SIG-M5 treated with dmso at 0.1 percent for 504 hours (cell line): ENCODE results near the gene HHIP.

Experiments
- DNase-seq: peaks from one replicate; lab custom pipeline; 2025; ENCODE audit not compliant: unreplicated experiment; lab: John Stamatoyannopoulos, UW

The HHIP gene

DNA sequence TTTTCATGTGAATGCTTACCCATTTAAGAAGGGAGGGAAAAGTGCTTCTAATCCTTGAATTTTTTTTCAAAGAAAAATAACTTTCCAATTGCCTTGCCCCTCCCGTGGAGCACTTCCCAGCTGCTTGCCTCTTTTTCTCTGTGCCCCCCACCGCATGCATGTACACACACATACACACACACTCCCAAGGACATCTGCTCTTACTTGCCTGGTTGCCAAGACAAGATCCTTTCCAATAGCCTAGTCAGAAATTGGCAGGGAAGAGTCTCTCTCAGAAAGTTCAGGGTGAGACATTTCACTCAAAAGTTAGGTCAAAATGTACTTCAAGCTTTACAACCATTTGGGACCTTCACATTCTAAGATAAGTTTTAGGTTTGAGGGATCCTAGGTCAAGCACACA, 10.9 kb downstream of the HHIP start:
- no peak for DNase-seq

DNA sequence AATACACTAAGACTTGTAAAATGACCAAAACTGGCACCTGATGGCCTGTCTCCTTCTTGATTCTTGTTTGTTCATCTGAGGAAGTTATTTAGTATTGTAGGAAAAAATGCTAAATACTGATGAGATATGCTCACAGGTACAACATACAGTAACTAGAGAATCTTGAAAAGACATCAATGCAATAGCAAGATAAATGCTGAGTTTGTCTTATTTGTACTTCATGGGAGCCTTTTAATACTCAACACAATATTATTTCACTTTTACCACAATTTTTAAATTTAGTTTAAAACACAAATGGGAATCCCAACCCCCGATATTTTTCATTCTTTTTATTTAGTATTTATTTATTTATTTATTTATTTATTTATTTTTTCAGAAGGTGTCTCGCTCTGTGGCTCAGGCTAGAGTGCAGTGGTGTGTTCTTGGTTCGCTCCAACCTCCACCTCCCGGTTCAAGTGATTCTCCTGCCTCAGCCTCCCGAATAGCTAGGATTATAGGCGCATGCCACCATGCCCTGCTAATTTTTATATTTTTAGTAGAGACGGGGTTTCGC, 12.1 kb downstream of the HHIP start:
- no peak for DNase-seq

DNA sequence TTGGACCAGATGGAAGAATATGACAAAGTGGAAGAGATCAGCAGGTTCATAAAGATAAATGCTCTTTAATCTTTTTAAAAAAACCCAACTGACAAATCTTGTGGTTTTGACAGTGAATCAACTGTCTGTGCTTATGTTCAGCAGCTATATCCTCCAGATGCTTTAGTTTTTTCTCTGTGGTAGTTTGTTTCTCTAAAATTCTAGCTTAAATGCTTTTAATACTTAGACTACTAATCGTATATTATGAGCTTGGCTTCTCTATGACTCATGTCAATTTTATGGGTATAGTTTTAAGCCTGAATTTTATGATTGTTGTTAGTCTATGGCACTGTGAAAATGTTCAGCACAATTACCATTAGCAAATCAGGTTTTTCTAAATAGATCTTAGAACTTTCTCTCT, 12.9 kb downstream of the HHIP start:
- no peak for DNase-seq

DNA sequence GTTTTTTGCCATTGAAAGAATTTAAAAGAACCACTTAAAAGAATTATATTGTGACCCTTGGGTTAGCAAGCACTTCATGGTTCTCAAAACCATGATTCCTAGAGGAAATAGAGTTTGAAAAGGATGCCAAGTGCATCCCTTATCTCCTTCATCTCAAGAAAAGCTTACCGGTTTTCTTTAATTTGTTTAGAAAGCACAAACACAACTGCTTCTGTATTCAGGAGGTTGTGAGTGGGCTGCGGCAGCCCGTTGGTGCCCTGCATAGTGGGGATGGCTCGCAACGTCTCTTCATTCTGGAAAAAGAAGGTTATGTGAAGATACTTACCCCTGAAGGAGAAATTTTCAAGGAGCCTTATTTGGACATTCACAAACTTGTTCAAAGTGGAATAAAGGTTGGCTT, 13.5 kb downstream of the HHIP start:
- DNase-seq = no peak

DNA sequence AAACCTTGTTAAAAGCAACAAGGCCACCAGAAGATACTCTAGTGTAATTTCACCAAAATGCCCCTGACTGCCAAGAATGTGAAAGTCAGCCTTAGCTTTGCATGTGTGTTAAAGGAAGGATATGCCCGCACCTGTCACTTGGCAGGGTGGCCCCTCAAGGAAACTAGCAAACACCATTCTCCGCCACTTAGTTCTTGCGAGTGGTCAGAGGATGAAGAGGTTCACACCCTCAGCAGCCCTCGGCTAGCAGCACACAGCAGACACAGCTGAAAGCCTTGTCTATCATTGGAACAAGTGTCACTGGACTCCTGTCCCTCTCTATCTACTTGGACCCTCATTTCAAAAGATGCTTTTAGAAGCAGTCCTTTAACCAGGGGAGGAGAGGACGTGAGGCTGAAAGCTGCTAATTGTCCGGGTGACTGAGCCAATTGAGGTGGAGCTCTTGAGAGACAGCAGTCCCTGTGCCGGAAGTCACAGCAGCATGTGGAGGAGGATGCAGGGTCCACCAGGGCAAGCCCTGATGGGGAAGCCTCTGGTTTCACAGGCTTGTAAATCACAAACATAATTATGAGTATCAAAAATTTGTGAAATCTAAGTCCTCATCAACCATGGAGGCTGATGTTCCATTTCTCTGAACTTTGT, 18.0 kb downstream of the HHIP start:
- DNase-seq = no peak

DNA sequence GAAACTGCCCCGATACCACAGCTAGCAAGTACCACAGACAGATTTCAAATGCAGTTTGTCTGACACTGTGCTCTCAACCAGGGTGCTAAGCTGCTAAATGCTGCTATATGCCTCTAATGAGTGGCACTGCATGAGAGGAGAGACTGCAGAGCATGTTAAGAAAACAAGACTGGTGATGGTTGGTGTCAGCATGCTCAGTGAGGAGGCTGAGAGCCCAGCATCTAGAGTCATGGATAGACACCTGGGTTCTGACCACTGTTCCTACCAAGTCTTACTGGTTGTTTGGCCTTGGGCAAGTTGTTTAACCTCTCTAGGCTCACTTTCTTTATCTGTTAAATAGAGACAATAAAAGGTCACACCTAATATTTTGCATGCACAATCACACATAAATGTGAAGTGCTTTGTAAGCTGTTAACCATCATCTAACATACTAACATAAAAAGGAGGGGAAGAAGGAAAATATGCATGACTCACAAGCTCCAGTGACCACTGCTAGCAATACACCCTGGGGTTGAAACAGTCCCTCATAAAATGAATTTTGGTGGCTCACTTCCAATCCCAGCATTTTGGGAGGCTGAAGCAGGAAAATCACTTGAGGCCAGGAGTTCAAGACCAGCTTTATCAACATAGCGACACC, 20.7 kb downstream of the HHIP start:
- DNase-seq = no peak

DNA sequence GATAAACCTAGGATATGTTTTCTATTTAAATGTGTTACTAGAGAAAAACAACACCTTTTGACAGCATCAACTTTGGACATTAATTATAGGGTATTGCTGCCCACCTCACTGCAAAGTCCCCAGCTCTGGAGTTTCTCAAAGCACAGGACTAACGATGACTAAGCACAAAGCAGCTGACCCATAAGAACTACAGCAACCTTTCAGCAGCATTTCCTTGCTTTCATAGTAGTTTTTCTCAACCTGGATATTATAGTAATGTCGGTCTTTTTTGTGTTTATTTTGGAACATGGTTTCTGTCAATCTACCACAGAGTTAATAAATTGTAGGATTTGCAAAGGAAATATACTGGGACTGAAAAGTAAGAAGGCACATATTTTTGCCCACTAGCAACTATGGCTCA, 21.5 kb downstream of the HHIP start:
- no peak for DNase-seq

DNA sequence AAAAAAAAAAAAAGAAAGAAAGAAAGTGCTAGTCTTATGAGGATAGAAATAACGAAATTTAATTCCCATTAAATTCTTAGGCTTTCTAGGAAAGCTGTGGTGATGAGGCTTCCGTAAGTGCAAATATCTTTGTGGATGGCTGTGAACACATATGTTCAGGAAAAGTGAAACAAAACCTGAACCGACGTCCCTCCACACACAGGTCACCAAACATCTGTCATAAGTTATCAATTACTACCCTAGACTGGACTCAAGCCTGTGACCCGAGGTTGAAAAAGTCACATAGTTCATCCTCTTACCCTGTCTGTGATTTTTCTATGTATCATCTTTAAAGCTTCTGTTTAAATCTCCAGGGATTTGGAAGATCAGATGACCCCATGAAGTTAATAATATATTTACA, 24.8 kb downstream of the HHIP start:
- no peak for DNase-seq

DNA sequence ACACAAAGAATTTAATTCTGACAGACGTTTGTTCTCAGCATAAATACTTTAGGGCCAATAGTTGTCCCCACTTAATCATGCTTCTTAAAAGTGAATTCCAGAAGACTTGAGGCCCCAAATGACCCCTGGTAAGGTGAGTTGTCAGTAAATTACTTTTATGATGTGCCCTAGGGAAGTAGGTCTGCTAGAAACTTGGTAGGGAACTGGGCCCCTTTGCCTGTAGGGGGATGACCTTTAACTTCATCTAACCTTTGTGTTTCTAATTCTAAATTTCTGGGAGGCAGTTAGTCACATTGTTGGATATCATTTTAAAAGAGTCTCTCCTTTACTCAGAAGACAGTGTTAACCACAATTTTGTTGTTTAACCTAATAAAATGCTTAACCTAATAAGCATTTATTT, 28.8 kb downstream of the HHIP start:
- DNase-seq = no peak

DNA sequence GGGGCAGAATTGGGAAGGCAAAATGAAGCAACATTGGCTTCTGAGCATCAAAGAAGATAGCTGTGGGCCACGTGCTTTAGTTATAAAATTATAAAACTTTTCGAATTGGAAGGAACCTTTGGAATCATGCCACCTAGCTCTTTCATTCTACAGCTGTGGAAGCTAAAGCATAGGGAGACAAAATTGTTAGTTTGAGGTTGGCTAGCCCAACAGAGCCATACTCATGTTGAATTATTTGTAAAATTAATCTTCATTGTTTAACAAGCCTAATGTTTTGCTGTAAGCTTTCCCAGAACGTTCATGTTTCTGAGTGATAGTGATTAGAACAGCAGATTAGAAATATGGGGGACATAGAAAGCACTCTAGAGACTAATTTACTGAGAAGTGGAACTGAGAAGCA, 35.9 kb downstream of the HHIP start:
- DNase-seq = no peak

DNA sequence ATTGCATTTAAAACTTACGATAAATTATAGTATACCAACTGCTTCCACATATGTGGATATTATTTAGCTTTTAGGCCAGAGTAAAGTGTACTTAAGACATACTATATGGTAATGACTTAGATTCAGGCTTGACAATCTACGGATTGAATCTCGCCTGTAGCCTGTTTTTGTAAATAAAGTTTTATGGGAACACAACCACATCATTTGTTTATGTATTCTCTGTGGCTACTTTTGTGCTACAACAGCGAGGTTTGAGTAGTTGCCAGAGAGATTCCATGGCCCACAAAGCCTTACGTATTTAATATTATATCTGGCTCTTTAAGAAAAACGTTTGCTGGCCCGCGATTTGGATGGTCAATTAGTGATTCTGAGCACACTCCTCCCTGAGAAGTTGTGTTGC, 37.6 kb downstream of the HHIP start:
- DNase-seq = no peak

DNA sequence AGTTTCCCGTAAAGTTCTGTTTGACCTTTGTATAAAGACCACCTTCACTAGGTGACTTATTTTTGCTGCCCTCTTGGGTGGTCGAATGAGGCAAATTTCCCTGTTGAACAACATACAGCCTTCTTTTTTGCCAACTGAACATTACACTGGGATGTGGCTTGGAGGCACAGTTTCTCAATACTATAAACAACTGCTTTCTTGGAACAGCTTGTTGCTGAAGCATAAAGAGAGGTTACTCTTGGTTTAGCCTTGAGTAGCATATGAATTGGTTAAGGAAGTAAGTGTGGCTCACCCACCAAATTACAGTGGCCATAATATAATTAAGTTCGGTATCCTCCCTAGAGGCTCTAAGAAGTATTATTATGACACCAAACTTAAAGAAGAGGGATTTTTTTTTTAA, 40.0 kb downstream of the HHIP start:
- DNase-seq = no peak

DNA sequence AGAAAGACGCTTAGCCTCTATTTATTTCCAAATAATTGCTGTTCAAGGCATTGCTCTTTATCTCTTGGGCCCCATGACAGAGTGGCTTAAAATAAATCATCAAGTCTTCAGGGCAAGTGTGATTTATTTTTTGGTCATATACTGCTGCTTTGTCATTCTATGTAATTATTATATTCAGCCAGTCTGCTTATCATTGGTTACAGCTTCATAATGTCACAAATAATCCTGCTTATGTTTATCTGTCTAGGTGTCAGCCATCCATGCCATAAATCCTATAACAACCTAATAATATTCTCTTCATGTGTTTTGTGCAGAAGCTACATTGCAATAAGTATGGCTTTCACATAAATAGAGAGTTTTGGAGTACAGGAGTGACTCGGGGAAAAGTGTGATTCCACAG, 41.0 kb downstream of the HHIP start:
- no peak for DNase-seq

DNA sequence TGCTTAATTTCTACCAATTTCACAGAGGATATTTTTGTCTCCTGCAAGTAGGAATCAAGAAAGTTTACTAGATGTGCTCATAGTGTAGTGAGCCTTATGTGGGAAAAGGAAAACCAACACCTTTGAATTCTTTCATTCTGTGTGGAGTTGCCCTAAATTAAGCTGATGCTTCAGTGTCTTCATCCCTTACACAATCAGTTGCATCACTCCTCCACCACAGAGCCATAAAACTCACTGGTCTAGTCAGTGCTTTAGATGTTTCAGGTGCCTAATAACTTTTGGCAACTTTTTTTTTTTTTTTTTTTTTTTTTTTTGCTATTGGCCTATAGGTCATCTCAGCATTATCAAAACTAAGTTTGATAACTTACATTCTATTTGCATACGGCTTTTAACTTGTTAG, 41.5 kb downstream of the HHIP start:
- DNase-seq = no peak

DNA sequence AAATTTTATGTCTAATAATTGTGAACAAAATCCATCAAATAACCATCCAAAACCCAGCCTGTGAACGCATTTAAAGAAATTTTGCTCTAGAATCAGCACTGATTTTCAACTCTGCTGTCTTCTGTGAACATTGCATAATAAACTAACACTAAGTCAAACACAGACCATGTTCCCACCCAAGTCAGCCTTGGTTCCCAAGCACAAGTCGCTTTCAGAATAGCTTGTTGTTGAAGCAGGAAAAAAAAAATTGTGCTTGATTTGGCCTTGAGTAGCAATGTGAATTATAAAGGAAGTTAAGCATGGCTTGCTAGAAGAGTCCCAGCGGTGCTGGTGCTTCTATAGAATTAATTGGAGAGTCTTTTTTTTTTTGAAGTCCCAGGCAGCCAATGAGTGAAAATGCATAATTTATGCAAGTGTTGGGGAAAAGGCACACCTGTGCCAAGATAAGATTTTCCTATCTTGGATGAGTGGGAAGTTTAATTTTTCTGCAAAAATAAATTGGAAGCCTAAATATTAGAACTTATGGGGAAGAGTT, 42.1 kb downstream of the HHIP start:
- DNase-seq = no peak

DNA sequence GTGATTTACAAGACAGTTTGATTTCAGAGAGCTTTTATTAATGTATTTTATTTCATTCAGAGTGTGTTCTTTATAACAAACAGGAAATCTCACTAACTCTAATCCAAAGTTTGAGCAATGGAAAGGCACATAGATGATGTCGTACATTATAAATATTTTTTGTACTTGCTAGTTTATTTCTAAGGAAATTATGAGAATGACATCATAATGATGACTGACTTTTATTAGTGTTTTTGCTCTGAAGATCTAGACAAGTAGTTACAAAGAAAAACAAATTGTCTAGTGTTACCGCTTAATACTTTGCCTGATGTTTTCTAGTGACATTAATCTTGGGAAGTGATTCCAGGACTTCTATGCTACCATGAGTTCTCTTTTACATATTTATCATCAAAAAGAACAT, 43.2 kb downstream of the HHIP start:
- no peak for DNase-seq

DNA sequence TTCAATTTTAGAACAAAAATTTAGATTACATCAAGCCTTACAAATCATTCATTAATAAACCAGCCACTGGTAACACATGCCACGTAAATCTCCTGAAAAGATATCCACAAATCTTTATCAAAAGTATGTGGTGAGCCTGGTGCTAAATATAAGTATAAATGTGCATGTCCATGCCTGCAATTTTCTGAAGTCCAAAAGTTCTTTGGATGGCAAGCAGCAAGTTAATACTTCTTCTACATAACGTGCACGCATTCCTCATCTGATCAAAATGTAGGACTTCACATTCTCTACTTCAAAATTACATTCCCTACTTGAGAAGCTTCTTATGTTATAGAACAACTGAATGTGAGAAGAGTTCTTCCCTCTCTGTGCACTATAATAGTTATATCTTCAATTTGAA, 49.8 kb downstream of the HHIP start:
- DNase-seq = no peak

DNA sequence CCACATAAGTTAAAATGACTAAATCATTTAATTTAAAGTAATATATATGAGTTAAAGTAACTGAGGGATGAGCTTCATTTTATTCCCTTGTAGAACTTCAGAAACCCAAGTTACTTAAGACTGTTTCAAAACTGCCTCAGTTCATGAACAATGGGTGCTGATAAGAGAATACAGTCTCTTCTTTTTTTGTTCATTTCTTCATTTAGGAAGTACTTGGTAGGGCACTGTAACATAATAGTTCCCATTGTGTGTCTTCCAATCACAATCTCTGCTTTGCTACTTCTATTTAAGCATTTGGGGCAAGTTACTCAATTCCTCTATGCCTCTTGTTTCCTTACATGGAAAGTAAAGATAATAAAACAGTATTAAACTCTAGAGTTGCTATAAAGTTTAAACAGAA, 50.4 kb downstream of the HHIP start:
- no peak for DNase-seq

DNA sequence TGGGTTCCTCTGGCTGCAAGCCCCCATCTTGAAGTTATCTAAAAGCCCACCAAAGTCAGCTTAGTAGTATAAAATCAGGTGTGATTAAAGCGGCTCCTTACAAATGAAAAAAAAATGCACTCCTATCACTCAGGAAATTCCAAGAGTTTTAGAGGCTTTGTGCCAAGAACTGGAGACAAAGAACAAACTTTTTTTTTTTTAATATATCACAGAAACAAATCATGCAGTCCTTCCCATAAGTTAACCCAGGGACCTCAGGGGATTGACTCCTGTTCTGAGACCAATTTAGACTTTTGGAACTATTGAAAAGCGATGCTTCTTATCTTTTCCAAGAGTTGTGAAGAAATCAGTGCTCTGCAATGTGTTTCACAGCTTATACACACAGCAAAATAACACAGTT, 53.6 kb downstream of the HHIP start:
- DNase-seq = no peak

DNA sequence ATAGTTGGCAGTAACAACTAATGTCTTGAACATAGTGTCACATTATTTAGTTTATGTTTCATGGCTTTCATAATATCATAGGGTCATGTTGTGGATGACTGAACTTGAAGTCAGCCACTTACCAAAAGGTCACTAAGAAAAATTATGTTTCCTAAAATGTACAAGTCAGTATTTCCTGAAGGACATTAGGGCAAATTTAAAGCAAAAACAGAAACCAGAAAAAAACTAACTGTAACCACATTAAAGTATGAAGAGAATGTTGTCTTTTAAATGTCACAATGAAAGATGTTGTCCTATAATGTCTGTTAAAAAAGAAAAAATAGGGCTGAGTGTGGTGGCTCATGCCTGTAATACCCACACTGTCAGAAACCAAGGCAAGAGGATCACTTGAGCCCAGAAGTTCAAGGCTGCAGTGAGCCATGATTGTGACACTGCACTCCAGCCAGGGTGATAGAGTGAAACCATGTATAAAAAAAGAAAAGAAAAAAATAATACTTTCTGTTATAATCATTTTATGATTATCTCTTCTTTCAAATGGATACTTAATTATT, 55.8 kb downstream of the HHIP start:
- DNase-seq = no peak

DNA sequence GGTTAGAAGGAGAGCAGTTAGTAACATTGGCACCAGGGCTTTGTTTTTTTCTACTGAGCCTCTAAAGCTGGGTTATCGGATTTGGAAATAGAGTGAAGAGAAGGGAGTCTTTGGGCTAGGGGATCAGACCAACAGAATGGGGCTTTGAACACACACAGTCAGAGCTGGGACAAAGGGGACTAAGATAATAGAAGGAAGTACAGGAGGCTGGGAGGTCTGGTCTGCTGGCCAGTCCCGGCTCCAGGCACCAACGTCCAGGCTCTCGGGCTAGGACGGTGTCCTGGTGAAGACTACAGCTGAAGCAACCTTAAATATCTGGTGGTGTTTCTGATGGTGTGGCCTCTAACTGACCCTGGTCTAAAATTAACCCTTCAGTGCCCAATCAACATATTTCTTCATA, 57.5 kb downstream of the HHIP start:
- no peak for DNase-seq
